COR-L47 (cell line): ENCODE data around the gene KIF22.
"Not testable (repeated sequence)": the region's sequence is repeated elsewhere in the genome, so short reads cannot be mapped to it uniquely, and the experiment has no call there.

Source experiments
- DNase-seq: peaks from one replicate; lab custom pipeline; 2025; lab: John Stamatoyannopoulos, UW

KIF22 gene

DNA sequence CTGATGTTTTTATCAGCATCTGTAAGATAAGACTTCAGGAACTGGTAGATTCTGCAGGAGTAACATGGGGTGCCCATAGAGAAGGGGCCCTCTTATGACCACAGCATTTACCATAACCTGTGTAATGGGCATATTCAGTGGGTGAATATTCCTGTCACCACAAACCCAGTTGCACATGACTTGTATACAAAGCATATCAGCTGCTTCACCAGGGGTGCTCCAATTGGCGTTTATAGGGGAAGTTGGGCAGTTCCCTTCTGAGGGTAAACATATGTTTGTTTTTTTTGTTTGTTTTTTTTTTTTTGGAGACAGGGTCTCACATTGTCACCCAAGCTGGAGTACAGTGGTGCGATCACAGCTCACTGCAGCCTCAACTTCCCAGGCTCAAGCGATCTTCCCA is 24.0 kb upstream of the KIF22 start:
- DNase-seq, result no peak

DNA sequence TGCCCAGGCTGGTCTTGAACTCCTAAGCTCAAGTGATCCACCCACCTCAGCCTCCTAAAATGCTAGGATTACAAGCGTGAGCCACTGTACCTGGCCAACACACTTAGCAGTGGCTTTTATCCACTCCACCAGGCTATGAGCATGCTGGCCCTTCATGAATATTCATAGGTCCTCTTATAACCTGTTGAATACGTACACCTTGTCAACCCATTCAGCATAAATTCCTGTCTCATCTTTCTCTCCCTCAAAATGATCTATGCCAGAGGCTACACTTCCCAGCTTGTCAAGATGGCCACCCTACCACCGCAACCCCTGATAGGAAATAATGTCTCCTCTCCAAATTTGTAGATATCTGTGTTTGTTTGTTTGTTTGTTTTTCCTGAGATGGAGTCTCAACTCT is 23.5 kb upstream of the KIF22 start:
- DNase-seq, result no peak

DNA sequence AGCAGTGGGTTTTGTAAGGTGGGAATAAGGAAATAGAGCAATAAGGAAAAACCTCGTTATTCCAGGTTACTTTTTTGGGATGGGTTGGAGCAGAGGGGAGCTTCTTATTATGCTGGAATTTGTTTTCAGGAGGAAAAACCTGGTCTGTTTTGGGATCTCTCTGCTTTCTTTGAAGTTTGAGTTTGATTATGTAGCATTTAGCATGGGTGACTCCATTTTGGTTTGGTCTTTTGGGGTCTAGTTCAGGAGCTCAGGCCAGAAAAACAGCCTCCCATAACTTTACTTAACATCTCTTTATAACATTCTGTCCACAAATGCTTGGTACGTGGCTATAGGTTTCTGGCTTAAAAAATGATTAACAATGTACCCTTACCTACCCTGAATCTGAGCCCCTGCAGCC is 21.0 kb upstream of the KIF22 start:
- DNase-seq, result no peak

DNA sequence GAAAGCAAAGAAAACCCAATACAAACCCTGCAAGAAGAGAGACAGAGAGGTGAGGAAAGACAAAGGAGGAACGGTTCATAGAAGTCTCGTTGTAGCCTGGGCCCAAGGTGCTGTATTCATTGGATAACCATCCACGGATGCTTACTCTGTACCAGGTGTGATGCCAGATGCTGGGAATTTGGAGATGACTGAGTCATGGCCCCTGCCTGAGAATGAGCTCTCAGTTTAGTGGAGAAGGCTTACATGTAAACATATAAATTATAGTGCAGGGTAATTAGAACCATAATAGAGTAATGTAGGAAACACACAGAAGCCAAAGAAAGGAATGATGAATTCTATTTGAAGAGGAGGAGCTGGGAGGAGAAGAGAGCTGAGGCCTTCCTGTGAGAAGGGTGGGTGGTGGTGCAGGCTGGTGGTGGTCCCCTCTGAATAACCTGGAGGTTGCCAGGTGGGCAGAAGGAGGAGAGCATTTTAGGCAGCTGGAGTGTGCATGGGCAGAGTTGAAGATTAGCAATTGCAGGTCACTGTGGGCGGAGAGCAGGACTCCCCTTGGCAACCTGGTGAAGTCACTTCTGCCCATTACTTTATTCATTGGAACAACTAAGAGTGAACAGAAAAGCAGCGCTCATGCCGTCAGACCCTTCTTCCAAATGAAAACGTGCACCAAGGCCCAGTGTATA is 20.2 kb upstream of the KIF22 start:
- DNase-seq, result peak; percentile 66

DNA sequence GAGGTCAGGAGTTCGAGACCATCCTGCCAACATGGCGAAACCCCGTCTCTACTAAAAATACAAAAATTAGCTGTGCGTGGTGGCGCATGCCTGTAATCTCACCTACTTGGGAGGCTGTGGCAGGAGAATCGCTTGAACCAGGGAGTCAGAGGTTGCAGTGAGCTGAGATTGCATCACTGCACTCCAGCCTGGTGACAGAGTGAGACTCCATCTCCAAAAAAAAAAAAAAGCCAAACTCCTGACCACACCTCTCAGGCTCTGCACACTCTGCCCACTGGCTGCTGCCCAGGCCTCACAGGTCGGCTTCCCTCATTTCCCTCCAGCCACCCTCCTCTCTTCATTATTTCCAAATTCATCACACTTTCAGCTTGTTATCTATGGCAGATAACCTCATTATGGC is 18.2 kb upstream of the KIF22 start:
- not testable (repeated sequence) for DNase-seq

DNA sequence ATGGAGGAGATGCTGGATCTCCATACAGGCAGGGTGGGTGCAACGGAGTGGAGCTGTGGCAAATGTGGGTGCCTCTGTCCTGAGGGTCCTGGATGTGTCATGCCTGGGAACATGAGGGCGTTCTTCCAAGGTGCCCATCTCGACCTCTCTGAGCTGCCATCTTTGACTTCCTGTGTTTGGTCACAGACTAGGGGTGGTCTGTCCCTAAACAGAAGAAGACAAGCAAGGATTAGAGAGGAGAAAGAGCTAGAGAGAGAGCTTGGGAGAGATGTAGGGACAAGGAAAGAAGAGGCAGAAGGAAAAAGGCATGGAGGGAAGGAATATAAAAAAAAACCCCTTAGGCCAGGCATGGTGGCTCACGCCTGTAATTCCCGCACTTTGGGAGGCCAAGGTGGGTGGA is 15.8 kb upstream of the KIF22 start:
- DNase-seq, result no peak

DNA sequence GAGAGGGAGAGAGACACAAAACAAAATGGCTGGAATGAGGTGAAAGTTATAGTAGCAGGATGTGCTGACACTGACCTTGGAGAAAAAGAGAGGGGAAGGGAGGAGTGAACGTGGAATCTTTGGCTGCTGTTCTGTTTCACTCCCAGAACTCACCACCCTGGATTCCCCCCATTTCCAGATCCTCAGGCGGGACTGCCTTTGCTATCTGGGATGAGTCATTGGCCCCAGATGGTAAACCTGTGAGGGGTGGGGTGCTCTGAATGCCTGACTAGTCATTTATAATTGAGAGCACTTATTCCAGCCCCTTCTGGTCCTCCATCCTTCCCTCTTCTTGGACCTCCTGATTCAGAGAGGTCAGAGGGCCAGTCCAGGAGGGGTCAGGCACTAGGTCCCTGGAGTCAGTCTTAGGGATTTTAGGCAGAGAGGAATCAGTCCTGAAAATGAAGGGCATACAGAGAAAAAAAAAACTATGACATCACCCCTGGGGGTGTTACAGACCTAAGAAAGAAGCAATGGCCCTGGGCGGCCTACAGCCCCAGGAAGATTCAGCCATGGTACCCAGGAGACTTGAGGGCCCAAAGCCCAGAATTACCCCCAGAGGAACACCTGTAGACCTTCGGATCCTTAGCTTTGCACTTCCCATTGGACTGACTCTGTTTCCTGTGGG is 14.7 kb upstream of the KIF22 start:
- no peak for DNase-seq

DNA sequence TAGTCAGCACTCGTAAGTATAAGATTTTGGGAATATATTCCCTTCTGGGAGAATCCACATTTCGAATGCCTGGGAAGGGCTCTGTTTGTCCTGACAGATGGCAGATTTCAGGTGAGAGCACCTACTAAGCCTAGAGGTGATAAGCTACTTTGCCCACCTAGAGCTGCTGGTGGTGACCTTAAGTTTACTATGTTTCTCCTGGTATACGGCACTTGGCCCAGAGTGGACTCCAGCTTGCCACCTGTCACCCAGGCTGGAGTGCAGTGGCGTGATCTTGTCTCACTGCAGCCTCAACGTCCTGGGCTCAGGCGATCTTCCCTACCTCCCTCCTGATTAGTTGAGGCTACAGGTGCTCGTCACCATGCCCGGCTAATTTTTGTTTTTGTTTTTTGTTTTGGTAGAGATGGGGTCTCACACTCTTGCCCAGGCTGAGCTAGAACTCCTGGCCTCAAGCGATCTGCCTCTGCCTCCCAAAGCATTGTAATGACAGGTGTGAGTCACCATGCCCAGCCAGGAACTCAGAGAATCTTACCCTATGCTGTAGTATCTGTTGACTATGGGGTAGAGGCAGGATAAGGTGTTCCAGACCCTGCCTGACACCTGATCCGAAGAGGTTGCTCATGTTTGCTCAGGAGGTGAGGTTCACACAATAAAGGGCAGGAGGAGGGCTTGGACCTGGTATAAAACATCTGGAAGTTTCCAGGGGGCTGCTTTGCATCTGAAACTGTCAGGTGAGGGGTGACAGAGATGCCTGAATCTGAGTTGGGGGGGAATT is 12.8 kb upstream of the KIF22 start, which contains the start of gene ZG16:
ZG16 (plus strand) TSS at position 681 of the 775 bp plus-strand sequence. CDS start 1,011 bp downstream, outside the sequence.
- no peak for DNase-seq

DNA sequence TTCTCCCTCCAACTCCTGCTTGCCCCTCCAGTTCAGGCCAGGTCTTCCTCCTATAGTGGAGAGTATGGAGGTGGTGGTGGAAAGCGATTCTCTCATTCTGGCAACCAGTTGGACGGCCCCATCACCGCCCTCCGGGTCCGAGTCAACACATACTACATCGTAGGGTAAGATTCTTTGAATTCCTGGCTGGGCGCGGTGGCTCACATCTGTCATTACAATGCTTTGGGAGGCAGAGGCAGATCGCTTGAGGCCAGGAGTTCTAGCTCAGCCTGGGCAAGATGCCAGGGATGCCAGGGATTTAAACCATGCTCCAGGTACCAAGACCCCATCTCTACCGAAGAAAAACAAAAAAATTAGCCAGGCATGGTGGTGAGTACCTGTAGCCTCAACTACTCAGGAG is 11.1 kb upstream of the KIF22 start:
- no peak for DNase-seq

DNA sequence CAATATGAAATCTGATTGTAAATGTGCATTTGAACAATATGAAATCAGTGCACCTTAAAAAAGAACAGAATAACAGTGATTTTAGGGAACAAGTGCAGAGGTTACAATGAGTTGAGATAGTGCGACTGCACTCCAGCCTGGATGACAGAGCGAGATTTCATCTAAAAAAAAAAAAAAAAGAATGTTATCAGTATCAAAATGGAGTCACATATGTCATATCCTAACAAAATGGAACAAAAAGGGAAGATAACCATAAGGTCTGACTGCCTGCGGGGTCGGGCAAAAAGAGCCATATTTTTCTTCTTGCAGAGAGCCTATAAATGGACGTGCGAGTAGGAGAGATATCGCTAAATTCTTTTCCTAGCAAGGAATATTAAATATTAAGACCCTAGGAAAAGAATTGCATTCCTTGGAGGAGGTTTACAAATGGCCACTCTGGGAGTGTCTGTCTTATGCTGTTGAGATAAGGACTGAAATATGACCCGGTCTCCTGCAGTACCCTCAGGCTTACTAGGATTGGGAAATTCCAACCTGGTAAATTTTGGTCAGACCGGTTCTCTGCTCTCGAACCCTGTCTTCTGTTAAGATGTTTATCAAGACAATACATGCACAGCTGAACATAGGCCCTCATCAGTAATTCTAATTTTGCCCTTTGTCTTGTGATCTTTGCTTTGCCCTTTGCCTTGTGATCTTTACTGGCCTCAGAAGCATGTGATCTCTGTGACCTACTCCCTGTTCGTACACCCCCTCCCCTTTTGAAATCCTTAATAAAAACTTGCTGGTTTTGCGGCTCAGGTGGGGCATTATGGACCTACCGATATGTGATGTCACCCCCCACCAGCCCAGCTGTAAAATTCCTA is 7.2 kb upstream of the KIF22 start:
- DNase-seq, result not testable (repeated sequence)

DNA sequence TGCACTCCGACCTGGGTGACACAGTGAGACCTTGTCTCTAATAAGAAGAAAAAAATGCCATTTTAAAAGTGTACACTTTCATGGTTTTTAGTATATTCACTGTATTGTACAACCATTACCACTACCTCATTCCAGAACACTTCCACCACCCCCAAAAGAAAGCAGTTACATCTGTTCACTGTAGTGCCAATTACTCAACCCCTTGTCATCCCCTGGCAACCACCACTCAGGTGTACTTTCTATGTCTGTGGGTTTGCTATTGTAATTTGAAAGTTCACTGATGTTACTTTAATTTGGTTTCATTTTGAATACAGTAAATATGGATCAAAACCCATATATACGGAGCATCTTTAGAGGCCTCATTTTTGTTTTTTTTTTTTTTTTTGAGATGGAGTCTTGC is 6.4 kb upstream of the KIF22 start:
- DNase-seq, result no peak

DNA sequence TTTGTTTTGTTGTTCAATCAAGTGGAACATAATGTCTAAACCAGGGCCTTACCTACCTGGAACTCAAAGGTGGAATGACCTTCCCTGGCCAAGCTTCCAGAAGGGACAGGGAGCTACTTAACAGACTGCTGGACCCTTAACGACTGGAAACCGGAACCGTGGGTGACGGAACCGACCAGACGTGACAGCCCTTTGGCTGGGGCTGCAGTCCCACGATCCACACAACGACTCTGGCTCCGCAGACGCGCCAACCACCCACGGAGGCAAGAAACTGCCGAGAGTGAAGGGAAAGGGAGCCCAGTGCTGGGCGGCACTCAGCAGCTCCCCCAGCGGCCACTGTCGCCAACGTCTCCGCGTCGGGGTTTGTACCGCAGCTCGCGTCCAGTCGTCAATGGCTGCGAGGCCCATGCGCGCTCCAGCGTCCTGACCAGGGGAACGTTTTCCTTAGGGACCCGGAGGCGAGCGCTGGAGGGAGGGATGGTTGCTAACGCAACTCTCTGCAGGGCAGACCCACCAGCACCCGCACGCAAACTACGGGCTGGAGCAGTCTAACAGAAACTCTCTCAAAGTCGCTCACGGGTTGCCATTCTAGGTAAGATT is 5.5 kb upstream of the KIF22 start:
- DNase-seq, result no peak

DNA sequence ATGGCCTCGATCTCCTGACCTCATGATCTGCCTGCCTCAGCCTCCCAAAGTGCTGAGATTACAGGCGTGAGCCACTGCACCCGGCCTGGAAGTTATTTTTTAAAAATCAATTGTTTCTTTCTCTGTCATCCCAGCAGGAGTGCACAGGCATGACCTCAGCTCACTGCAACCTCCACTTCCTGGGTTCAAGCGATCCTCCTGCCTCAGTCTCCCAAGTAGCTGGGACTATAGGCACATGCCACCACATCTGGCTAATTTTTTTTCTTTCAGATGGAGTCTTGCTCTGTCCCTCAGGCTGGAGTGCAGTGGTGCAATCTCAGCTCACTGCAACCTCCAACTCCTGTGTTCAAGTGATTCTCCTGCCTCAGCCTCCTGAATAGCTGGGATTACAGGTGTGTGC is 3.4 kb upstream of the KIF22 start:
- not testable (repeated sequence) for DNase-seq

DNA sequence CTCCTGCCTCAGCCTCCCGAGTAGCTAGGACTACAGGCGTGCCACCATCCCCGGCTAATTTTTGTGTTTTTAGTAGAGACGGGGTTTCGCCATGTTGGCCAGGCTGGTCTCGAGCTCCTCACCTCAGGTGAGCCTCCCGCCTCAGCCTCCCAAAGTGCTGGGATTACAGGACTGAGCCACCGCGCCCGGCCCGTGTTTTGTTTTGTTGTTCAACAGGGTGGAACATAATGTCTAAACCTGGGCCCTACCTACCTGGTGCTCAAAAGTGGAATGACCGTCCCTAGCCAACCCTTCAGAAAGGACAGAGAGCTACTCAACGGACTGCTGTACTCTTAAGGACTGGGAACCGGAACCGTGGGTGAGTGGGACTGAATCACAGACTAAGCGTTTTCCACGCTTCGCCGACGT is 772 bp upstream of the KIF22 start:
- DNase-seq, result no peak

DNA sequence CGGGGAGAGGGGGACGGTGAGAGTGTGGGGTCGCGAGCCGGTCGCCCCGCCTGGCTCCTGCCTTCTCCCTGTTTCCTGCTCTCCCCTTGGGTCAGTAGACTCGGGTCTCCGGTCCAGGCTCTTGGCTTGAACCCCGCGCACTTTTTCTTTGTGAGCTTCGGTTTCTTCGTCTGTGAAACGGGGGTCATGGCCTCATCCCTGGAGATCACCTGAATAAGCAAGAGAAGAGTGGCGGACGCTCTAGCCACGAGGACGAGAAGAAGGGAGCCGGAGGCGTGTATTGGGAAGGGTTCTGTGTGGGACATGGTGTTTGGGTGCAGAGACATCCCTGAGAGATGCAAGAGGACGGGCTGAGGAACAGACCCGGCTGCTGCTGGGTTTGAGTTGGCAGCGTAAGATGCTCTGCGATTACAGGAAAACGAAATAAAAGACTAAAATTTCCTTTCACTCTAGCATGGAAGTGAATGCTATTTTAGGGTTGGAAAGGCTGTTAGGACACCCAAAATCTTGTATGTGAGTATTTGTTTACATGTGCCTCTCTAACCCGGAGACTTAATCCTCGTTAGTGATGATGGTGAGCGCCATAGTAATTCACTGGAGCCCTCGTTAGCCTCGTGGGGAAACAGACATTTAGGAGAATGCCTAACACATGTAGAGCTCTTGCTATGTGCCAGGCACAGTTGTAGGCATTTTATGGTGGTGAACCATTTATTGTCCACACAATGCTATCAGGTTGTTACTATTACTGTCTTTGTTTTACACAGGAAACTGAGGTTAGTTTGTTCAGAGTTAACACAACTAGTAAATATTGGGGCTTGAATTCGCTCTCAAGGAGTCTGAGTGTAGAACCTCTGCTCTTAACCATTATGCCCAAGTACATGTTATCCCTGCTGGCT is 646 bp downstream of the KIF22 start:
- DNase-seq, result no peak

DNA sequence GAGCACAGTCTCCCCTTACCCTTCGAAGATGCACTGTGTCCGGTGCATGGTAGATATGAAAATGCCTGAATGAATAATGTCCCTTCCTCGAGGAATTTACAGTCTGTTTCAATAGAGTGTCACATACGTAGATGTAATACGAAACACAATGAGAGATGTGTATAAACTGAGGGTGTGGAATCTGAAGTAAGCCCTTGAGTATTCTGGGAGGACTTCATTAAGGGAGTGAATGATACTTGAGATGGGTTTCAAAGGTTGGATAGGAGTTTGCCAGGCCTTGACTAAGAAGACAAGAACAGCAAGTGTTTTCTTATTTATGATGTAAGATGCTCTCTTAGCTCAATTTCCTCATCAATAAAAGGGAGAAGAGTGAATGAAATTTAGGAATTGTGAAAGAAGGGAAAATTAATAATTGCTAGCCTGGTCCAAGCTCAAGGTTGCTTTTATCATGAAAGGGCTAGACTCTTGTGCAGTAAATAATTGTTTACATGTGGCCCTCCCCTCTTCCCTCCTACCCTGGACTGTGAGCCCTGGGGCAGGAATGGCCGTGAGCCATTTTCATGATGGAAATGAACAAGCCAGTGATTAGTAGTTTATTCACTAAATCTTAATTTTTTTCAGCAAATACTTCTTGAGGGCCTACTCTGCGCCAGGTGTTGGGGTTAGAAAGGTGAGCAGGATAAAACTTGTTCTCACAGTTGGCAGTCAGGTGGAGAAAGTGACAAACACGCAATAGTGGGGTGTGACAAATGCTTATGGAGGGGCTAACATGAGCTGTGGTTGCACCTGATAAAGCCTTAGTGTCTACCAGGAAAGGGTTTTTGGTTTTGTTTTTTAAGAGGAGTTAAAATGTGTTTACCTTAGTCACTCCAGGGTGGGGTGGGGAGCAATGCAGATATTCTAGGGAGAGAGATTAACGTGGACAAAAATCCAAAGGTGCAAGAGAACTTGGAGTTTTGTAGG is 1.6 kb downstream of the KIF22 start:
- no peak for DNase-seq

DNA sequence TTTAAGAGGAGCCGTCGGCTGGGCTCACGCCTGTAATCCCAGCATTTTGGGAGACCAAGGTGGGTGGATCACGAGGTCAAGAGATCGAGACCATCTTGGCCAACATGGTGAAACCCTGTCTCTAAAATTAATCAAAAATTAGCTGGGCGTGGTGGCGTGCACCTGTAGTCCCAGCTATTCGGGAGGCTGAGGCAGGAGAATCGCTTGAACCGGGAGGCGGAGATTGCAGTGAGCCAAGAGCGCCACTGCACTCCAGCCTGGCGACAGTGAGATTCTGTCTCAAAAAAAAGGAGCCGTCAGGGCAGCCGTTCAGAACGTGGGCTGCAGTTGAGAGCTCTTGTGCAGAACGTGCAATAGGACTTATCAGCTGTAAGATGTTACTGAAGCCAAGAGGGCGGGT is 2.6 kb downstream of the KIF22 start:
- not testable (repeated sequence) for DNase-seq

DNA sequence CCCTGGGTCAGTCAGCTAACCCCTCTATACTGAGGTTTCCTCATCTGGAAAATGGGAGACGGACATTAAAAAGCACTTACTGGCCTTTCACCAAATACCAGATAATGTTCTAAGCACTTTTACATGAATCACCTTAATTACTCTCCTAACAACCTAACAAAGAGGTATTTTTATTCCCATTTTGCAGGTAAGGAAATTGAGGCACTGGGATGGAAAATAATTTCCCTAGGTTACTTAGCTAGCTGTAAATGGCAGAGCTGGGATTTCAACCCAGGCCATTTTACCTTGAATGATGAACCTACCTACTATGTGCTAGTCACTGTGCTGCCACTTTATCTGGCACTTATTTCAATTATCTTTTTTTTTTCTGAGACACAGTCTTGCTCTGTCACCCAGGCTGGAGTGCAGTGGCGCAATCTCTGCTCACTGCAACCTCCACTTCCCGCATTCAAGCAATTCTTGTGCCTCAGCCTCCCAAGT is 3.7 kb downstream of the KIF22 start:
- no peak for DNase-seq

DNA sequence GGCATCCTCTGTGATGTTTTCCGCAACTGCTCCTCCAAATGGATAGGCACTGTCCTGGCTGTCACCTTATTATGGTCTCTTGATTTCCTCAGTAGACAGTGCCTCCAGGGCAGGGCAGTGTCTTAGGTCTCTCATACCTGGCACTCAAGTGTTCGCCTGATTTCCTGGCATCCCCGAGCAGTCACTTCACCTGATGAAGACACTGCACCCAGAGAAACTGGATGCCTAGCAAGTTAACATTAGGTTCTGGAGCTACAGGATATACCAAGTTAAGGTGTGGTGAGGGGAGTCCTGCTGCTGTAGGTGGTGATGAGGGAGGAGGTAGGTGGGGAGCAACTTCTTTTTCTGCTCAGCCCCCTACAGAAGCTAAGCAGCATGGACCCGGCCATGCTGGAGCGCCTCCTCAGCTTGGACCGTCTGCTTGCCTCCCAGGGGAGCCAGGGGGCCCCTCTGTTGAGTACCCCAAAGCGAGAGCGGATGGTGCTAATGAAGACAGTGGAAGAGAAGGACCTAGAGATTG is 11.9 kb downstream of the KIF22 start:
- no peak for DNase-seq
